Measurements from ENCODE around the gene DRD5. TPM values are rescaled to one million over a fixed set of nuclear protein-coding genes. Genes with fewer than 3 reads are reported as not detected.

Gene DRD5
- total and polyA plus RNA-seq, 10 of the 15 experiments (the other 5 are each of a cell fraction or from before 2014, with no cell fraction given): not detected

- TF ChIP-seq USF2 (IDR thresholded peaks at IDR 0.05; ENCODE audit: borderline replicate concordance, low read depth, low read length): no peak
- no peak for TF ChIP-seq ZNF207 (IDR thresholded peaks at IDR 0.05; ENCODE audit: borderline replicate concordance)
- no peak for TF ChIP-seq E4F1 (IDR thresholded peaks at IDR 0.05; ENCODE audit: borderline replicate concordance, partially characterized antibody)
- no peak for TF ChIP-seq SIX5 (IDR thresholded peaks at IDR 0.05; ENCODE audit: low read depth, low read length, severe bottlenecking)
- TF ChIP-seq E2F8 (IDR thresholded peaks at IDR 0.05; ENCODE audit: low read depth, partially characterized antibody): no peak
Observed at GRCh38 chr4:9833421-9833820, 52.0 kb downstream of the DRD5 start (continued).

Small RNA genes lying within 50 kb of the gene (small RNA-seq; reads per million reads assigned to genes)
- not detected for gene RNA5SP154

Other genes with a start within 250 kb of the DRD5 start
- 0.28 and 0.54 TPM in 2 replicates for gene SLC2A9, start 239.9 kb downstream of the DRD5 start, total RNA-seq (2014; rRNA removed)
- 0.37 and 0.85 TPM in 2 replicates for gene SLC2A9, start 239.9 kb downstream of the DRD5 start, total RNA-seq (2014; rRNA removed; fragmentation: Illumina TruSeq; extraction: Trizol)
- gene SLC2A9, start 239.9 kb downstream of the DRD5 start, total RNA-seq (2021): 0.43 and 1.2 TPM in 2 replicates
- 1.4 and 1.5 TPM in 2 replicates for gene SLC2A9, start 239.9 kb downstream of the DRD5 start, polyA plus RNA-seq (2011; rRNA removed)
- gene SLC2A9, start 239.9 kb downstream of the DRD5 start, polyA plus RNA-seq (2014; fragmentation: Illumina TruSeq; extraction: Trizol): 0.24 and 0.35 TPM in 2 replicates
- 1 to 10 TPM; 1.2 to 1.3 TPM for gene SLC2A9, start 239.9 kb downstream of the DRD5 start, polyA plus RNA-seq (2014; fragmentation: Nextera tagmentation; extraction: Ambion mirVana)
- gene SLC2A9, start 239.9 kb downstream of the DRD5 start, polyA plus RNA-seq (2014; rRNA removed): 0.46 and 0.74 TPM in 2 replicates
- 1 to 10 TPM; 2.7 to 2.8 TPM for gene SLC2A9, start 239.9 kb downstream of the DRD5 start, polyA plus RNA-seq (2016; fragmentation: Nextera tagmentation; extraction: Ambion mirVana)

Data from GM12878 (cell line).